SK-N-MC (cell line): ENCODE results near the gene ZC3H14.
"Not testable (repeated sequence)": the region's sequence is repeated elsewhere in the genome, so short reads cannot be mapped to it uniquely, and the experiment has no call there.

Source experiments
- DNase-seq: peaks from one replicate; pipeline ENCODE4 v3.0.0-alpha.2; 2011; ENCODE audit warnings: low read depth, low spot score
- H3K27ac ChIP-seq: fragments of 200-600 bp; sonication (generic); 2 replicates; pipeline ENCODE4 v1.5.1; 2016; ENCODE audit warnings: mixed run types
- H3K36me3 ChIP-seq: fragments of 200-600 bp; sonication (generic); 2 replicates; pipeline ENCODE4 v1.6.1; 2017; ENCODE audit warnings: antibody characterized with exemption, low read length, mixed read lengths; ENCODE audit not compliant: insufficient read depth
- H3K4me3 ChIP-seq: fragments of 200-600 bp; sonication (generic); 2 replicates; pipeline ENCODE4 v1.5.1; 2016
- H3K9ac ChIP-seq: fragments of 200-600 bp; sonication (generic); 2 replicates; pipeline ENCODE4 v1.8.0; 2017; ENCODE audit warnings: mixed run types, mixed read lengths; ENCODE audit not compliant: insufficient read length
- H3K9me3 ChIP-seq: fragments of 200-600 bp; sonication (generic); 2 replicates; pipeline ENCODE4 v1.6.1; 2017; ENCODE audit warnings: low read depth, mild to moderate bottlenecking, antibody characterized with exemption, low read length, moderate library complexity, mixed read lengths
- EZH2 ChIP-seq: fragments of 200-600 bp; sonication (generic); IDR thresholded peaks from one replicate; pipeline ENCODE4 v1.6.1; 2017; ENCODE audit warnings: antibody characterized with exemption
- FOXP2 ChIP-seq: optimal IDR thresholded peaks from 2 replicates; pipeline ENCODE3; 2011; ENCODE audit warnings: mild to moderate bottlenecking, moderate library complexity; ENCODE audit not compliant: insufficient read depth; ENCODE audit errors: extremely low read length, control extremely low read depth
- POLR2AphosphoS5 ChIP-seq: IDR thresholded peaks from 2 replicates; pipeline ENCODE4 v1.6.1; 2012; ENCODE audit warnings: mild to moderate bottlenecking, low read depth, low read length, borderline replicate concordance

ZC3H14 gene, protein sequence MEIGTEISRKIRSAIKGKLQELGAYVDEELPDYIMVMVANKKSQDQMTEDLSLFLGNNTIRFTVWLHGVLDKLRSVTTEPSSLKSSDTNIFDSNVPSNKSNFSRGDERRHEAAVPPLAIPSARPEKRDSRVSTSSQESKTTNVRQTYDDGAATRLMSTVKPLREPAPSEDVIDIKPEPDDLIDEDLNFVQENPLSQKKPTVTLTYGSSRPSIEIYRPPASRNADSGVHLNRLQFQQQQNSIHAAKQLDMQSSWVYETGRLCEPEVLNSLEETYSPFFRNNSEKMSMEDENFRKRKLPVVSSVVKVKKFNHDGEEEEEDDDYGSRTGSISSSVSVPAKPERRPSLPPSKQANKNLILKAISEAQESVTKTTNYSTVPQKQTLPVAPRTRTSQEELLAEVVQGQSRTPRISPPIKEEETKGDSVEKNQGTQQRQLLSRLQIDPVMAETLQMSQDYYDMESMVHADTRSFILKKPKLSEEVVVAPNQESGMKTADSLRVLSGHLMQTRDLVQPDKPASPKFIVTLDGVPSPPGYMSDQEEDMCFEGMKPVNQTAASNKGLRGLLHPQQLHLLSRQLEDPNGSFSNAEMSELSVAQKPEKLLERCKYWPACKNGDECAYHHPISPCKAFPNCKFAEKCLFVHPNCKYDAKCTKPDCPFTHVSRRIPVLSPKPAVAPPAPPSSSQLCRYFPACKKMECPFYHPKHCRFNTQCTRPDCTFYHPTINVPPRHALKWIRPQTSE

GRCh38 chr14:88562831-88563686 is at the start of gene ZC3H14:
Gene ZC3H14 (plus strand): TSS chr14:88563037. CDS start chr14:88563134, 97 bp downstream.
- TF ChIP-seq POLR2AphosphoS5: peak; percentile 83
- no peak for TF ChIP-seq FOXP2
- no peaks in the 10 kb centered on the region for H3K9me3 ChIP-seq
- H3K36me3 ChIP-seq: peaks cover 29% of the 10 kb centered on the region
- H3K4me3 ChIP-seq: peak within 1 kb of the TSS; percentile 92
- H3K9ac ChIP-seq: peak within 1 kb of the TSS; percentile 87
- H3K27ac ChIP-seq: peak within 1 kb of the TSS; percentile 63
- DNase-seq: no peak

- Histone ChIP-seq H3K4me3 (no peak overlapping the region), H3K9me3 (no peaks in the 10 kb centered on the region), H3K36me3 (no peaks in the 10 kb centered on the region), H3K27ac (no peak overlapping the region), H3K9ac (no peak overlapping the region)
- TF ChIP-seq FOXP2: no peak
- no peak for DNase-seq
Observed at GRCh38 chr14:88515499-88516221, 47.2 kb upstream of the ZC3H14 start.

DNA sequence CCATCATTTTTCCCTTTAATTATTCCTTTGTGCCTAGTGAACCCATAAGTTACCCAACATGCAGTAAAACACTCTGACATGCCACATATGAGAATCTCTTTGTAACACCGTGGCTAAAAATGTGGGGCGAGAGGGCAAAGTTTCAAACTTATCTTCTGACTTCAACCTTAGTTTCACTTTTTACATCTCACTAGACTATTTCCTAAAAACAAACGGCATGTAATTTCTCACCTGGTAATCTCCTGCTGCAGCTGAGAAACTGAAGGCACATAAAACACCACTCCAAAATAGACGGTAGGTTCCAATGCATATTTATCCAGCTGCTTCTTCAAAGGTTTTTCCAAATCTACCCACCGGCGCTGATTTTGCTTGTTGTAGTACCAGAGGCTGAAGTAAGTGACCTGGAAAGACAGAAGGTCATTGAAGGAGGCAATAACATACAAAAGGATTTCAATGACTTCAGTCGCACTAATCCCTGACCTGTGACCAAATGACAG is 45.9 kb upstream of the ZC3H14 start:
- Histone ChIP-seq H3K36me3 (no peaks in the 10 kb centered on the region), H3K9me3 (no peaks in the 10 kb centered on the region), H3K4me3 (no peak overlapping the region), H3K27ac (no peak overlapping the region), H3K9ac (no peak overlapping the region)
- DNase-seq: no peak
- TF ChIP-seq EZH2 (no peak), FOXP2 (no peak), POLR2AphosphoS5 (no peak)

DNA sequence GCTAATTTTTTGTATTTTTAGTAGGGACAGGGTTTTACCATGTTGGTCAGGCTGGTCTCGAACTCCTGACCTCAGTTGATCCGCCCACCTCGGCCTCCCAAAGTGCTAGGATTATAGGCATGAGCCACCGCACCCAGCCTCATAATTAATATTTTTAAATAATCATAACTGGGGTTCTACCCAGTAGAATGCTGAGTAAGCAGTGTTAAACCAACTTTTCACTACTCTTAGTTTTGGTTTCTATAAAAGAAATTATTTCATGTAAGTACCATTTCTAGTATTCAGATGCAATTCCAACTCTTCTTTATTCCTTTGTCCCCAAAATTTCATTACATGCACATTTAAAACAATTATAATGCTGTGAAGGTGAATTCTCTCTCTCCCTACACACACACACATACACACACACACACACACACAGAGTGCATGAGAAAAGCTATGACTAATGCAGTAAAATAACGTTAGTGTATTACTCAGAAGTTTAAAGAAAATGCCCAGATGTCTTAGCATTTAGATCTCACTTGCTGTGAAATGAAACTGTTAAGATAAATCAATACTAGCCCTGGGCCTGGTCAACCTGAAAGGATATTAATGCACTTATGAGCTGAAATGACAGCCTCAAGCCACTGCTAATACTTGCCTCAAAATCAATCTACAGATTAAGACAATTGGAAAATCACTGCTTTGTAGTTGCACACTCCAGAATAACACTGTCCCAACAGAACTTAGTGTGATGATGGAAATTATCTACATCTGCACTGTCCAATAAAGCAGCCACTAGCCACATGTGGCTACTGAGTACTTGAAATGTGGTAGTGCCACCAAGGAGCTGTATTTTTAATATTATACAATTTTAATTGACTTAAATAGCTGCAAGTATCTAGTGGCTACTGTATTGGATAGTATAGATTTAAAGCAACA is 44.0 kb upstream of the ZC3H14 start:
- Histone ChIP-seq H3K27ac (no peak overlapping the region), H3K9me3 (no peaks in the 10 kb centered on the region), H3K9ac (no peak overlapping the region), H3K4me3 (no peak overlapping the region), H3K36me3 (no peaks in the 10 kb centered on the region)
- no peak for DNase-seq
- no peak for TF ChIP-seq EZH2
- no peak for TF ChIP-seq FOXP2
- no peak for TF ChIP-seq POLR2AphosphoS5

DNA sequence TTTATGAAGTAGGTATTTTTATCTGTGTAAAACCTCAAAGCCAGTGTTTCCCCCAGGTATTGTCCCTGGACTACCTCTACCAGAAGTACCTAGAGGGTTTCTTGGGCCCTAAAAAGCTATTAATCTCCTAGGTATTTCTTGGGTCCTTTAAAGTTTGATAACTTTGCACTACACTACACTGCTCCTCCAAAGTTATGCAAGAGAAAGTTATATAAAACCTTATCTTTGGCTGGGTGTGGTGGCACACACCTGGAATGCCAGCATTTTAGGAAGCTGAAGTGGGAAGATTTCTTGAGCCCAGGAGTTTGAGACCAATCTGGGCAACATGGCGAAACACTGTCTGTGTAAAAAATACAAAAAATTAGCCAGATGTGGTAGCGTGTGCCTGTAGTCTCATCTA is 42.9 kb upstream of the ZC3H14 start:
- H3K4me3 ChIP-seq: no peak overlapping the region
- H3K36me3 ChIP-seq: no peaks in the 10 kb centered on the region
- DNase-seq: no peak
- no peak for TF ChIP-seq EZH2
- TF ChIP-seq POLR2AphosphoS5: no peak
- no peak for TF ChIP-seq FOXP2
- H3K27ac ChIP-seq: no peak overlapping the region
- H3K9me3 ChIP-seq: no peaks in the 10 kb centered on the region
- H3K9ac ChIP-seq: no peak overlapping the region

- H3K9ac ChIP-seq: no peak overlapping the region
- no peak for TF ChIP-seq POLR2AphosphoS5
- no peak for TF ChIP-seq FOXP2
- TF ChIP-seq EZH2: no peak
- no peak overlapping the region for H3K27ac ChIP-seq
- no peak for DNase-seq
- no peak overlapping the region for H3K4me3 ChIP-seq
- no peaks in the 10 kb centered on the region for H3K9me3 ChIP-seq
- no peaks in the 10 kb centered on the region for H3K36me3 ChIP-seq
Observed at GRCh38 chr14:88521818-88522217, 41.0 kb upstream of the ZC3H14 start.

DNA sequence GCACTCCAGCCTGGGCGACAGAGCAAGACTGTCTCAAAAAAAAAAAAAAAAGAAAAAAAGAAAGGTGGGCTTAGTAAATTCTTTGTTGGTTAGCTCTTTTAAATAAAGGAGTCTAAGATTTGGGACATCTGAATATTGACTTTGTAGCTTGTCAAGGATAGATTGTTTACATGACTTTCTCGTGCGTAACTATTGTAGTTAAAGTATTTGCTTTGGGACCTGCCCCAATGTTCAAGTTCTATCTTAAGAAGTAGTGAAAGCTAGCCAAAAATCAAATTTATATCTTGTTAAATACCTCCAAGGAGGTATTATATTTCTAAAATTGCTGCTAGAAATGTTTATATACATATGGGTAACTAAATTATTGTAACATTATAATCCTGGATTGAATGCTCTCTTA is 40.4 kb upstream of the ZC3H14 start:
- no peak for TF ChIP-seq FOXP2
- TF ChIP-seq EZH2: no peak
- no peak for TF ChIP-seq POLR2AphosphoS5

DNA sequence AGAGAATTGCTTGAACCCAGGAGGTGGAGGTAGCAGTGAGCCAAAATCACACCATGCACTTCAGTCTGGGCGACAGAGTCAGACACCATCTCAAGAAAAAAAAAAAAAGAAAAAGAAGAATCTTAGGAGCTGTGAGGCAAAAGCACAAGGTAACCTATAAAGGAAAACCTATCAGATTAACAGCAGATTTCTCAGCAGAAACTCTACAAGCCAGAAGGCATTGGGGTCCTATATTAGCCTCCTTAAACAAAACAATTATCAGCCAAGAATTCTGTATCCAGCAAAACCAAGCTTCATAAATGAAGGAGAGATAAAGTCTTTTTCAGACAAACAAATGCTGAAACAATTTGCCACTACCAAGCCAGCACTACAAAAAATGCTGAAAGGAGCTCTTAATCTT is 32.9 kb upstream of the ZC3H14 start:
- not testable (repeated sequence) for H3K4me3 ChIP-seq, H3K9ac ChIP-seq, H3K9me3 ChIP-seq, DNase-seq, H3K36me3 ChIP-seq, H3K27ac ChIP-seq

More for the DNA sequence above, 40.4 kb upstream of the ZC3H14 start:
- no peak overlapping the region for H3K27ac ChIP-seq
- H3K9ac ChIP-seq: no peak overlapping the region
- no peak for DNase-seq
- H3K9me3 ChIP-seq: no peaks in the 10 kb centered on the region
- no peak overlapping the region for H3K4me3 ChIP-seq
- no peaks in the 10 kb centered on the region for H3K36me3 ChIP-seq
